Calu3 (cell line): ENCODE measurements around the gene PITPNM3. TPM values are rescaled to one million over a fixed set of nuclear protein-coding genes. Genes with fewer than 3 reads are reported as not detected.

Experiments
- BruUV-seq: library from RNA; stranded (reverse); fragments of 400-500 nt; replicated peaks from 2 replicates; lab custom pipeline; 2021; lab: Mats Ljungman, UMichigan
- CTCF ChIA-PET: fragments of 300-600 bp; sonication (Branson Sonifier 250); formaldehyde crosslinking; loops from one replicate; lab custom pipeline; 2022; ENCODE audit warnings: antibody characterized with exemption; lab: Charles Lee
- DNase-seq: peaks from one replicate; pipeline ENCODE4 v3.0.0; 2022
- H3K27ac Mint-ChIP-seq: one replicate; pipeline ENCODE4 v1.8.0; 2022; ENCODE audit warnings: mixed read lengths; ENCODE audit not compliant: unreplicated experiment
- H3K27me3 Mint-ChIP-seq: one replicate; pipeline ENCODE4 v1.8.0; 2022; ENCODE audit warnings: mixed read lengths; ENCODE audit not compliant: unreplicated experiment
- H3K36me3 Mint-ChIP-seq: one replicate; pipeline ENCODE4 v1.8.0; 2022; ENCODE audit warnings: mild to moderate bottlenecking, moderate library complexity, mixed read lengths; ENCODE audit not compliant: insufficient read depth, unreplicated experiment
- H3K4me1 Mint-ChIP-seq: one replicate; pipeline ENCODE4 v1.8.0; 2022; ENCODE audit warnings: mild to moderate bottlenecking, low read depth, mixed read lengths; ENCODE audit not compliant: unreplicated experiment
- H3K4me3 Mint-ChIP-seq: one replicate; pipeline ENCODE4 v1.8.0; 2022; ENCODE audit warnings: mild to moderate bottlenecking, low read depth, moderate library complexity, mixed read lengths; ENCODE audit not compliant: unreplicated experiment
- H3K9me3 Mint-ChIP-seq: one replicate; pipeline ENCODE4 v1.8.0; 2022; ENCODE audit warnings: low read depth, mixed read lengths; ENCODE audit not compliant: unreplicated experiment
- CTCF ChIP-seq: fragments of 200-600 bp; IDR thresholded peaks from one replicate; pipeline ENCODE4 v1.8.0; 2022; ENCODE audit warnings: antibody characterized with exemption; ENCODE audit not compliant: unreplicated experiment
- intact Hi-C: fragments of 100-400 bp; cut with micrococcal nuclease; formaldehyde crosslinking; loops from one replicate; pipeline ENCODE4 v1.10.0; 2022; ENCODE audit not compliant: unreplicated experiment
- total RNA-seq: library from RNA; stranded (reverse); gene quantifications from 2 replicates; pipeline ENCODE4 v1.2.3, GENCODE V29; 2022

PITPNM3 gene
- total RNA-seq, 1 experiment from 2014 or later = 10.7 TPM

- Mint-ChIP-seq H3K4me3 (no peak within 1 kb of the TSS), H3K27ac (no peak within 1 kb of the TSS), H3K4me1 (no peaks in the 10 kb centered on the region), H3K27me3 (peaks cover 64% of the 10 kb centered on the region), H3K36me3 (peaks cover 4% of the 10 kb centered on the region), H3K9me3 (no peaks in the 10 kb centered on the region)
- no peak for TF ChIP-seq CTCF
- BruUV-seq = no TSS peak
- intact Hi-C loops = no loop called here
- CTCF ChIA-PET = interaction anchor here (0.5 to 1.4 kb wide), 2 partner anchors 13 to 116 kb away, joined by 3 to 5 read pairs; no protein-coding TSS in a partner anchor
- DNase-seq = no peak
Measured at GRCh38 chr17:6435051-6435450, 121.3 kb downstream of the PITPNM3 start, which contains the start of gene AIPL1. AIPL1 (minus strand) TSS chr17:6435121; CDS start chr17:6435104, 17 bp downstream.

- CTCF ChIA-PET = interaction anchor here (0.9 to 1.2 kb wide), 2 partner anchors 18 to 38 kb away, joined by 3 read pairs; no protein-coding TSS in a partner anchor
- Mint-ChIP-seq H3K4me1 (no peaks in the 10 kb centered on the region), H3K36me3 (no peaks in the 10 kb centered on the region), H3K4me3 (no peak overlapping the region), H3K27me3 (peaks cover 55% of the 10 kb centered on the region), H3K9me3 (no peaks in the 10 kb centered on the region), H3K27ac (no peak overlapping the region)
- intact Hi-C loops = no loop called here
- no TSS peak for BruUV-seq
- no peak for TF ChIP-seq CTCF
- DNase-seq = no peak
Measured at GRCh38 chr17:6430769-6431168, 125.6 kb downstream of the PITPNM3 start.

GRCh38 chr17:6429266-6429665 is 127.1 kb downstream of the PITPNM3 start:
- Mint-ChIP-seq H3K4me1 (no peaks in the 10 kb centered on the region), H3K4me3 (no peak overlapping the region), H3K27ac (no peak overlapping the region), H3K9me3 (no peaks in the 10 kb centered on the region), H3K36me3 (no peaks in the 10 kb centered on the region), H3K27me3 (peaks cover 53% of the 10 kb centered on the region)
- intact Hi-C loops = no loop called here
- DNase-seq = no peak
- TF ChIP-seq CTCF = no peak
- no TSS peak for BruUV-seq
- CTCF ChIA-PET = no interaction called here

- TF ChIP-seq CTCF = no peak
- Mint-ChIP-seq H3K36me3 (no peaks in the 10 kb centered on the region), H3K4me3 (no peak overlapping the region), H3K27me3 (peaks cover 52% of the 10 kb centered on the region), H3K27ac (no peak overlapping the region), H3K4me1 (no peaks in the 10 kb centered on the region), H3K9me3 (no peaks in the 10 kb centered on the region)
- BruUV-seq = no TSS peak
- CTCF ChIA-PET = no interaction called here
- intact Hi-C loops = no loop called here
- no peak for DNase-seq
Measured at GRCh38 chr17:6428207-6428965, 128.0 kb downstream of the PITPNM3 start.
